Measurements from ENCODE around the gene PCDH9. TPM values are rescaled to one million over a fixed set of nuclear protein-coding genes. Genes with fewer than 3 reads are reported as not detected.

The PCDH9 gene
- total RNA-seq = 1.7 and 2.3 TPM in 2 replicates
- long read RNA-seq, full-length matches to known transcripts = 11 of 11 reads
- long read RNA-seq, partial matches to known transcripts = 0 of 11 reads
- long read RNA-seq, other reads (novel, unspliced or antisense) = 0 of 11 reads

GRCh38 chr13:67229481-67230403 is at the start of gene PCDH9:
TSS of gene PCDH9 (minus strand) at chr13:67230336. CDS start at chr13:67228440, 1,896 bp downstream.
- TF ChIP-seq CTCF (IDR thresholded peaks at IDR 0.05; ENCODE audit: unreplicated experiment) = no peak
- peak within 1 kb of the TSS; percentile 94 for H3K27ac Mint-ChIP-seq
- H3K27me3 Mint-ChIP-seq = peaks cover 11% of the 10 kb centered on the region
- H3K36me3 Mint-ChIP-seq (ENCODE audit: insufficient read depth) = no peaks in the 10 kb centered on the region
- no peak for DNase-seq (ENCODE audit: low spot score, unreplicated experiment)
- H3K9me3 Mint-ChIP-seq (ENCODE audit: low read depth) = no peaks in the 10 kb centered on the region
- H3K4me3 Mint-ChIP-seq (ENCODE audit: low read depth) = no peak within 1 kb of the TSS
- H3K4me1 Mint-ChIP-seq (ENCODE audit: low read depth) = peaks cover 4% of the 10 kb centered on the region

GRCh38 chr13:67278235-67278634 is 48.1 kb upstream of the PCDH9 start:
- Mint-ChIP-seq H3K9me3 (ENCODE audit: low read depth) (no peaks in the 10 kb centered on the region), H3K4me3 (ENCODE audit: low read depth) (no peak overlapping the region), H3K36me3 (ENCODE audit: insufficient read depth) (no peaks in the 10 kb centered on the region), H3K27ac (no peak overlapping the region), H3K27me3 (no peaks in the 10 kb centered on the region), H3K4me1 (ENCODE audit: low read depth) (no peaks in the 10 kb centered on the region)
- no peak for DNase-seq (ENCODE audit: low spot score, unreplicated experiment)
- TF ChIP-seq CTCF (IDR thresholded peaks at IDR 0.05; ENCODE audit: unreplicated experiment) = no peak

GRCh38 chr13:67277581-67277980 is 47.4 kb upstream of the PCDH9 start:
- no peaks in the 10 kb centered on the region for H3K27me3 Mint-ChIP-seq
- TF ChIP-seq CTCF (IDR thresholded peaks at IDR 0.05; ENCODE audit: unreplicated experiment) = no peak
- H3K27ac Mint-ChIP-seq = no peak overlapping the region
- no peaks in the 10 kb centered on the region for H3K4me1 Mint-ChIP-seq (ENCODE audit: low read depth)
- no peak for DNase-seq (ENCODE audit: low spot score, unreplicated experiment)
- H3K4me3 Mint-ChIP-seq (ENCODE audit: low read depth) = no peak overlapping the region
- no peaks in the 10 kb centered on the region for H3K36me3 Mint-ChIP-seq (ENCODE audit: insufficient read depth)
- H3K9me3 Mint-ChIP-seq (ENCODE audit: low read depth) = no peaks in the 10 kb centered on the region

GRCh38 chr13:67275351-67275960 is 45.3 kb upstream of the PCDH9 start:
- no peak for DNase-seq (ENCODE audit: low spot score, unreplicated experiment)
- Mint-ChIP-seq H3K9me3 (ENCODE audit: low read depth) (no peaks in the 10 kb centered on the region), H3K36me3 (ENCODE audit: insufficient read depth) (no peaks in the 10 kb centered on the region), H3K4me3 (ENCODE audit: low read depth) (no peak overlapping the region), H3K4me1 (ENCODE audit: low read depth) (no peaks in the 10 kb centered on the region), H3K27me3 (no peaks in the 10 kb centered on the region), H3K27ac (no peak overlapping the region)
- no peak for TF ChIP-seq CTCF (IDR thresholded peaks at IDR 0.05; ENCODE audit: unreplicated experiment)

- no peaks in the 10 kb centered on the region for H3K36me3 Mint-ChIP-seq (ENCODE audit: insufficient read depth)
- no peaks in the 10 kb centered on the region for H3K9me3 Mint-ChIP-seq (ENCODE audit: low read depth)
- H3K4me1 Mint-ChIP-seq (ENCODE audit: low read depth) = no peaks in the 10 kb centered on the region
- no peak for DNase-seq (ENCODE audit: low spot score, unreplicated experiment)
- H3K27ac Mint-ChIP-seq = no peak overlapping the region
- TF ChIP-seq CTCF (IDR thresholded peaks at IDR 0.05; ENCODE audit: unreplicated experiment) = no peak
- H3K4me3 Mint-ChIP-seq (ENCODE audit: low read depth) = no peak overlapping the region
- H3K27me3 Mint-ChIP-seq = no peaks in the 10 kb centered on the region
Observed at GRCh38 chr13:67273001-67273400, 42.9 kb upstream of the PCDH9 start.
